ENCODE data around the gene TBC1D9.

The TBC1D9 gene

GRCh38 chr4:140729344-140730049 is 26.7 kb downstream of the TBC1D9 start:
- TF ChIP-seq CTCF (IDR thresholded peaks at IDR 0.05): no peak

GRCh38 chr4:140726776-140727500 is 29.2 kb downstream of the TBC1D9 start:
- no peak for TF ChIP-seq CTCF (IDR thresholded peaks at IDR 0.05)

GRCh38 chr4:140725556-140725955 is 30.6 kb downstream of the TBC1D9 start:
- TF ChIP-seq CTCF (IDR thresholded peaks at IDR 0.05): no peak

GRCh38 chr4:140724760-140725159 is 31.4 kb downstream of the TBC1D9 start:
- no peak for TF ChIP-seq CTCF (IDR thresholded peaks at IDR 0.05)

- TF ChIP-seq CTCF (IDR thresholded peaks at IDR 0.05): no peak
Observed at GRCh38 chr4:140720387-140721304, 35.5 kb downstream of the TBC1D9 start.

- no peak for TF ChIP-seq CTCF (IDR thresholded peaks at IDR 0.05)
Observed at GRCh38 chr4:140719686-140720085, 36.5 kb downstream of the TBC1D9 start.

- TF ChIP-seq CTCF (IDR thresholded peaks at IDR 0.05): no peak
Observed at GRCh38 chr4:140719022-140719421, 37.2 kb downstream of the TBC1D9 start.

All from LNCAP (cell line).